Stimulated activated CD4-positive, alpha-beta T cell treated with anti-CD3 and anti-CD28 coated beads, Interleukin-1b, Interleukin-23, amount 100 ng/mL, for 4 hours (primary cell): ENCODE measurements around the gene USP20.
"Not testable (repeated sequence)": the region's sequence is repeated elsewhere in the genome, so short reads cannot be mapped to it uniquely, and the experiment has no call there.

Experiments used
- DNase-seq, 2 donors: peaks; one replicate each; pipeline ENCODE4 v3.0.0-alpha.2; 2020; ENCODE audit warnings: low read depth in 2 of 2

Gene USP20

DNA sequence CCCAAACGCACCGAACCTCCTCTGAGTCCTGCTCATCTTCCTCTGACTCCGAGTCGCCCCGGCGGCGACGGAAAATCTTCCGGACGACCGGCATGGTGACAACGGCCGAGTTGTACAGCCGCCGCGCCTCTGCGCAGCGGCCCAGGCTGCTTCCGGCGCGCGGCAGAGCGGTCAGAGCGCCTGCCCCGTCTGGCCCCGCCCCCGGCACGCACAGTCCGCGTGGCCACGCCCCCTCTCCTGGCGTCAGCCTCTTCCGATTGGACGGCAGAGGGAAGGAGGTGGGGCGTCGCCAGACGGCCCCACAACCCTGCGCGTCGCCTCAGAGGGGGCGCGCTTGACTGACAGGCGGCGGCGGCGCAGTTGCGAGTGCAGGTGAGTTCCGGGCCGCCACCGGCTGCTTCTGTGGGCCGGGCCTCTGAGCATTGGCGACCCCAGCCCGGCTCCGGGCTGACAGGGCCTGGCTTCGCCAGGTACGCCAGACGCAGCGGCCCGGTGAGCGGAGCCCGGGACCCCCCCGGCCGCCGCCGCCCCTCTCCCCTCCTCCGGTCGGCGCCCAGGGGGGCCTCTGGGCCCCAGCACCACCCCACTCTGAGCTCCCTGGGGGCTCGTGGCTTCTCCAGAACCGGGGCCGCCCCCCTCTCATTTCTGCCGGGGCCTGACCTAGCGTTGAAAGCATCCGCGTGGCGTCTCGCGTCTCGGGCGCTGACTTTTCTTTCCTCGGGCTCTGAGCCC, at the start of gene USP20, which contains the start of gene C9orf78:
Gene USP20, plus strand, starts transcription at position 331 of the 732 bp plus-strand sequence. CDS start 17,098 bp downstream, outside the sequence.
Gene C9orf78, minus strand, starts transcription at position 148 of the 732 bp plus-strand sequence. Its CDS starts 54 bp downstream, at position 94.
- peak; percentile 95 to 98 for DNase-seq

DNA sequence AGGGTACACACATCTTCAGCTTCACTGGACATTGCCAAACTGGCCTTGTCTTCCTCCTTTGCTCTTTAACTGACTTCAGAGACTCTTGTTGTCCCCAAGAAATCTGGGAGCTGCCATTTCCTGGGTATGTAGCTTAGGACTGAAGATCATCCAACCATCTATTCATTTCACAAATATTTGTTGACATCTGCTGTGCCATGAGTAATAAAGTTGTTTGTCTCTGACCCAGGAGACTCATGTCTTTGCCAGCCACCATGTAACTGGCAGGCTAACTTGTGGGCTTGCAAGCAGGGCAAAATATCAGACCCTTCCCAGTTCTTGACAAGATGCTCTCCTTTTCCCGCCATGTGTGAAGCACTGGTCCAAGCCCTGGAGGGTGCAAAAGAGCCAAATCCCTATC, 49.4 kb upstream of the USP20 start:
- no peak for DNase-seq

DNA sequence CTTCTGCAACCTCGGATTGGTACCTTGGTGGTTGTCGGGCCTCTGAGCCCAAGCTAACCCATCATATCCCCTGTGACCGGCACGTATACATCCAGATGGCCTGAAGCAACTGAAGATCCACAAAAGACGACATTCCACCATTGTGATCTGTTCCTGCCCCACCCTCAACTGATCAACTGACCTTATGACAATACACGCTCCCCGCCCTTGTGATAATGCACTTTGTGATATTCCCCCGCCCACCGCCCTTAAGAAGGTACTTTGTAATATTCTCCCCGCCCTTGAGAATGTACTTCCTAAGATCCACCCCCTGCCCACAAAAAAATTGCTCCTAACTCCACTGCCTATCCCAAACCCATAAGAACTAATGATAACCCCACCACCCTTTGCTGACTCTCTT, 48.8 kb upstream of the USP20 start:
- DNase-seq = no peak

DNA sequence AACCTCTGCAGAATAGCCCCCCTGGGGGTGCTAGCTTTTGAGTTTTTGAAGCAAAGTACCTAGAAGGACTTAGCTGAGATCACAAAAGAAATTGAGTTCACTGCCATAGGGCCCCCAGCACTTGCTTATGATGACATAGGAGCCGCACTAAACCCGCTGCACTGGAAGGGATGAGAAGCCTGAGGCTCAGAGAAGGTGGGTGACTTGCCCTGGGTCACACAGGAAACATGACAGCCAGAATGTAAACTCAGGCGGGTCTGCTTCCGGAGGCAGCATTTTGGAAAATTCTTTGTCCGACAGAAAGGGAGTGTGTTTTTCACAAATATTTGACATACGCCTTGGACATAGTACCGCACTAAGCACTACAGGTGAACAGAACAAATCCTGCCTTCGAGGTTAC, 40.7 kb upstream of the USP20 start:
- DNase-seq = no peak

DNA sequence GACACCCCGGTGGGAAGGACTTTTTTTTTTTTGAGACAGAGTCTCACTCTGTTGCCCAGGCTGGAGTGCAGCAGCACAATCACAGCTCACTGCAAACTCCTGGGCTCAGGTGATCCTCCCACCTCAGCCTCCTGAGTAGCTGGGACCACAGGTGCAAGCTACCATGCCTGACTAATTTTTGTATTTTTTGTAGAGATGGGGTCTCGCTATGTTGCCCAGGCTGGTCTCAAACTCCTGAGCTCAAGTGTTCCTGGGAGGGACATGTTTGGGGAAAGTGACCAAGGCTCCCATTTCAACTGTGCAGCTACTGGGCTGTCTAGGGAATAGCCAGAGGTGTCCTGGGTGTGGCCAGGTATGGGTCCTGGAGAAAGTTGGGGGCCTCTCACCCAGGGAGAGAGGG, 39.2 kb upstream of the USP20 start:
- not testable (repeated sequence) for DNase-seq

DNA sequence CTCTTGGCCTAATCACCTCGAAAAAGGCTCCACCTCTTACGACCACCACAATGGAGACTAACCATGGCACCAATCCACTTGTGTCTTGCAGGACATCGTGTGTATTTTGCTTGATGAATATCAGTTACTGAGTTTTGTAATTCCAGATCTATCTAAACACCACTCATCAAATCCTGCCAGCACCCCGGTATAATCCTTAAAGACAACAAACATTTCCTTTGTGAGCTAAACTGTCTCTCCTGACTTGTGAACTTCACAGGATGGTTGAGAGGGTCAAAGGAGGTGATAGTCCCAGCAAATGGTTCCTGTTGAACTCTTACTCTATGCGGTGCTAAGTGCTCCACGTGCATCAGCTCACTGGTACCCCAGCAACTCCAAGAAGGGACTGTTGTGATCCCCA, 36.3 kb upstream of the USP20 start:
- DNase-seq = no peak

DNA sequence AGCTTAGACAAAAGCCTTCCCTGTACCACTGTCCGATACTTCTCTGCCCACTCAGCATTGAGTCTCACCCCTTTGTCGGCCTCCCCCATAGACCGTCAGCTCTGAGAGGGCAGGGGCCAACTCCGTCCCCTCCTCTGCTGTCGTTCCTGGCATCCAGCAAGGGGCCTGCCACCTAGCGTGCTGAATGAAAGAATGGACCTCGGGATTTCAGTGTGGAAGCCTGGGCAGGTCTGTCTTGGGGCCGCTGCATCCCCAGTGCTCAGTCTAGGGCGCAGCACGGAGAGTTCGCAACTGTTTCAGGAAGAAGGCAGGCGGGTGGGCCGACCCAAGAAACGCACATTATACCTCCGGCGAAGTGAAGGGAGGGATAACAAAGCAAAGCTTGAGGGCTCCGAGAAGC, 33.8 kb upstream of the USP20 start:
- no peak for DNase-seq

DNA sequence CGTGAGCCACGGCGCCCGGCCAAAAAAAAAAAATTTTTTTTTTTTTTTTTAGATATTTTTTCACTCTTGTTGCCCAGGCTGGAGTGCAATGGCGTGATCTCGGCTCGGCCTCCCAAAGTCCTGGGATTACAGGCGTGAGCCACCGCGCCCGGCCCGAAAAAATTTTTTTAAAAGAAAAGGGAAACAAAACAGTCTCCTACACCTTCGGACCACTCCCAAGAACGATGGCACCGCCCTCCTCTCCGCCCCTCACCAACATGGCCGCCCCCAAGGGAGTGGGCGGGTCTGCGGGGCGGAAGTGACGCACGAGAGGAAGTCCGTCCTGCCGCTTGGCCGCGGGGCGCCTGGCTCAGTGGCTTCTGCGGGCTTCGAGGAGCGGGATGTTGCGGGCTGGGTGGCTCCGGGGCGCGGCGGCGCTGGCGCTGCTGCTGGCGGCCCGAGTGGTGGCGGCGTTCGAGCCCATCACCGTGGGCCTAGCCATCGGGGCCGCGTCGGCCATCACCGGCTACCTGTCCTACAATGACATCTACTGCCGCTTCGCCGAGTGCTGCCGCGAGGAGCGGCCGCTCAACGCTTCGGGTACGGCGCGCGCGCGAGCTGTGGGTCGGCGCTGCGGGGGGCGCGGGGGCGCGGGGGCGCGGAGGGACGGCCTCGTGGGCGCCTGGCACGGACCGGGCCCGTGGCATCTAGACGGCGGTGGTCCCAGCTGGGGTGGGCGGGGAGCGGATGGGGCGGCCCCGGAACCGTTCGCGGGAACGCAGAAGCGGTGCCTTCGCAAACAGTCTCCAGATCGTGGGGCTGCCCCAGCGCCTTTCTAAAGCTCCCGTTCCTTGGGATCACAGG, 32.2 kb upstream of the USP20 start, which contains the start of gene TOR1B:
Gene TOR1B, plus strand, starts transcription at position 352 of the 843 bp plus-strand sequence. Its CDS starts 29 bp downstream, at position 381.
- peak; percentile 92 to 93 for DNase-seq

DNA sequence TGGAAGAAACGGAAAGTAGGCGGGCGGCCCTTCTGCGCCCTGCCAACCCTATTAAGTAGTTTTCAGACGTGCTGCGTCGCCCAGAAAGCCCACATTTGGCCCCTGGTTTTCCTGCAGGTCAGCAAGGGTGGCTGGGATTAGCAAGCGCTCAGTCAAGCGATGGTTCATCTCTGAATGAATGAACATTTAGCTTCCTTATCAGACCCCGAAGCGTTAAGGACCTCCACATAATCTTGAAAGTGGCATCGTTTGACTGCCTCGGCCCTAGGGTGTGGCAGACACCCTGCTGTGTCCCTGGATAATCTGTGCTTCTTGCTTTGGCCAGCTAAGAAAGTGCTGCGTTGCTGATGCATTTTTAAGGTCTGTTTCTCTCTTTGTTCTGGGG, 31.6 kb upstream of the USP20 start:
- no peak for DNase-seq

DNA sequence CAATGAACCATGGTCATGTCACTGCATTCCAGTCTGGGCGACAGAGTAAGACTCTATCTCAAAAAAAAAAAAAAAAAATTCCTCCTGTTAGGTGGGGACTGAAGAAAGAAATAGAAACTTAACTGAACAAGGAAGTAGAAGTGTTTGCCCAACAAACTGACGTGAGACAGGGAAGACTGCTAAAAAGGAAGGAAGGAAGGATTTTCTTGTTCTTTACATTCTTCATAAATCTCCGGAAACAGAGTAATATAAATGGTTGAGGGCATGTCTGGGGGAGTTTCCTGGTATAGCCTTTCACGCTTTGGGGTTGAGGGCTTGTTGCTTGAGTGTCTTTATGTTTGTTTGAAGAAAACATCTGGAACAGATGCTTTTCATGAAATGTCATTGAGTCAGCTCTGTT, 29.2 kb upstream of the USP20 start:
- DNase-seq = no peak

DNA sequence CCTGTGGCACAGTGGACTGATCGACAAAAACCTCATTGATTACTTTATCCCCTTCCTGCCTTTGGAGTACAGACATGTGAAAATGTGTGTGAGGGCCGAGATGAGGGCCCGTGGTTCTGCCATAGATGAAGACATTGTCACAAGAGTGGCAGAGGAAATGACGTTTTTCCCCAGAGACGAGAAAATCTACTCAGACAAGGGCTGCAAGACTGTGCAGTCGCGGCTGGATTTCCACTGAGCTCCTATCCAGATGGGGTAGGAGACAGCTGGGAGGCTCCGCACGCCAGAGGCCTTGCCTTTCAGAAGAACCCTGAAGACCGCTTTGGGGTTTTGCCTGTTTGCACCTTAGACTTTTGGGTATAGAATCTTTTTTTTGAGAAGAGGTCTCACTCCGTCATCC, 25.9 kb upstream of the USP20 start:
- DNase-seq = no peak

DNA sequence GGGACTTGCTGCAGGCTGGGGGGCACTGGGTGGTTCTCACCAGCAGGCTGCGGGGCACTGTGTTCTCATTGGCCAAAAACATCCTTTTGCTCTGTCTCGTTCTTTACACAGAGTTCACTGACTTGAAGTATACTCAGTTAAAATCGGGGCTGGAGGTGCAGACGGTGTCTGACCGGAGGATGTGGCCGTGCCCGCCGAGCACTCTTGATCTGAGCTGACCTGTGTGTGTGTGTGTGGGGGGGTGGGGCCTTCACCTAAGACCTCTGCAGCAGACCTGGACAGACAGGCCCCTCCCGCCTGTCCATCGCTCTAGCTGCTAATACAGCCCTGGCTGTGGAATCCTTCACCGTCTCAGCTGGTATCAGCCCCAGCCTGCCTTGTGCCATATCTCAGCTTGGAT, 25.1 kb upstream of the USP20 start:
- no peak for DNase-seq

DNA sequence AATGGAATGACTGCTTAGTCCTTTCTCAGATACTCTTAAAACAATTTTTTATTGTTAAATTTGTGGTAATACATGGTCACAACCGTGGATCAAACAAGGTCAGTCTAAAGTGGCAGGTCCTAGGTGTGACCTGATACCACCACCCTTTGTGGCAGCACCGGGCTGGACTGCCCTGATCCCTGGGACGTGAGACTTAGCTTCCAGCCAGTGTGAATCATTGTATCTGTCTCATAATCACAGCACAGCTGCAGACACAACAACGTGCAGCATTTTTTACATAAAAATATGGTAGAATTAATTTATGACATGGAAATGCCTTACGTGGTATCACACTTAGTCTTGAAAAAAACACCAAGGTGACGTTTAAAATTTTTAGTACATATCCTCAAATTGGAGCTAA, 24.5 kb upstream of the USP20 start:
- DNase-seq = no peak

DNA sequence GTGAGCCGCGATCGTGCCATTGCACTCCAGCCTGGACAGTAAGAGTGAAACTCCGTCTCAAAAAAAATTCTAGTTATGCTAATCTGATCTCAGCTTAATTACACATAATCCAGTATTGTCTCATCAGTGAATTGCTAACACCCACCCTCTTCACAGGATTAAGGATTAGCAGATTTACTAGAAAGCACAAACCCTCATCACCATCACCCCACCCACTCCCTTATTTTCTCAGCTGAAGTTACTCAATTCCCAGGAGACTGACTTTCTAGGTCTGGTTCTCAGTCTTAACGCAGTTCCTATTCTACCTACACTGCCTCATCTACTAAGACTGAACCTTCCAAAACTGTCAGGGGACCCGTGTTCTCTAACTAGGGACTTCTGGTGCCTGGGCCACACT, 23.3 kb upstream of the USP20 start:
- no peak for DNase-seq

DNA sequence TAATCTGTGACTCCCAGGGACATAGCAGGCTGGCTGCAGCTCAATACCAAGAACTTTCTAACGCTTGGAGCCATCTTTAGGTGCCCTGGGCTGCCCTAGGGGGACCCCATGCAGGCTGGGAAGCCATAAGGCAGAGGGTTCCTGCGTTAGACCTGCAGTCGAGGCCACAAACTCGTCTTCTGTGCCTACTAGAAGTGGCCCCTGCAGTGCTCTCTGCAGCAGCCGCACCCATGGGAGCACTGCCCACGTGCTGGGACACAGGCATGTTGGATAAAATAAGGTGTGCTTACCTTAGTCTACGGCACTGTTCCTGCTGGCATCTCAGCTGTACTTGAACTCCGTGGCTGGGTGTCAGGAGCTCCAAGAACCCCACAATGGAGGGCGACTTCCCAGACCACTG, 22.9 kb upstream of the USP20 start:
- DNase-seq = no peak

DNA sequence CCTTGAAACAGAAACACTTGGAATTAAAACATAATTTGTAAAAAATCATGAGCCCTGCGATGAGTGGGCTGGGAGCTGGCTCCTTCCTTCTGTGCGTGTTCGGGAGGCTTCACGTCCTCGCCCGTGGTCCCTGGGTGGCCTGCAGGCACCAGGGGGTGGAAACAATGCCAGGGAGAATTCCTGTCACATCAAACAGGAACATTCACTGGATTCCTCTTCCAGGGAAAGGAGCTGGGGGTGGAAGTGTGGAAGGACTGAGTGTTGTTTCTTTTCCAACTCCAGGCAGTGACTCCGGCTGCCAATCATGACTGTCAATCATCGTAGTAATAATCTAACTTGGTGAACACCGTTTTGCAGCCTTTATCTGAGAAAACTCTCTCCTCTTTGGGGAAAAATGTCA, 21.6 kb upstream of the USP20 start:
- DNase-seq = no peak

DNA sequence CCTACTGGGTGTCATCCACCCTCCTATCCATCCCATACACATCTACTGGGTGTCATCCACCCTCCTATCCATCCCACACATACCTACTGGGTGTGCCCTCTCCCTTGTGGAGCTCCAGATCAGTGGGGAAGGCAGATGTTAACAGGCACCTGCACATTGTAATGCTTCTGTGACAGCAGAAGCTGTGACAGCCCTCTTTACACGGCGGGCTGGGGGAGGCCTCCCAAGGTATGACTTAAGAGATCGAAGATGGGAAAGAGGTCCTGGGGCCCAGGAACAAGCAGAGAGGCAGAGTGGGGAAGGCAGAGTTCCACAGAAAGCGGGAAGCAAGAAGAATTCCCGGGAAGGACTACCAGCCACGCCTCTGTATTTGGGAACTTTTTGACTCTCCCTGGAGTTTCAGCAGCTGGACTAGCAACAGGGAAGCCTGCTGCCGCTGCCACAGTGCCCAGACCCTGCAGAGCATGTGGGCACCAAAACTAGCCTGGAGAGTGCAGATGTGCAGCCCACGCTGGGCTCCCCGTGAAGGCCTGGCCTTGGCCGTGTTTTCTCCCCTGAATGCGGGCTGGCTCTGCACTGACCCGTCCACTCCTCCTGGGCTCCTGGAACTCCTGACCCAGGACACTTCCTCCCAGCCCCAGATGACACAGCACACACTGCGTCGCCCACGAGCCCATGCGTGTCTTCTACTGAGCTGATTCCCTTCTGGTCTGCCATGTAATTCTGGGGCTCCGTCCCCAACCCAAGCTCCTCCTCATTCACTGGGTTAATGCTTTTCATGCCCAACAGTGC, 20.6 kb upstream of the USP20 start:
- no peak for DNase-seq

DNA sequence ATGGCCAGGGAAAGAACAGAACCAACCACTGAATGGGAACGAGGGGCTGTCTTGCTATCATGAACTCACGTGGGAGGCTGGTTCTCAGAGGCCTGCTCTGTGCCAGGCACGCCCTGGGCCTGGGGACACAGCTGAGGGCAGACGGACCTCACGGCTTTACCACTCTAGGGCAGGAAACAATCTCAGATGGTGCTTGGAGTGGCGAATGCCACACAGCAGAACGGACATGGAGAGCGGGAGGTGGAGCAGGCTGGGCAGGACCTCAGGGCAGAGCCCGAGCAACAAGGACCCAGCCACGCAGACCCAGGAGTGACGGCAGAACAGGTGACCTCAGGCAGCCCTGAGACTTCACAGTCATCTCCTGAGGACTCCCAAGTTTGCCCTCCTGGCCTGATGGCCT, 20.0 kb upstream of the USP20 start:
- DNase-seq = no peak

DNA sequence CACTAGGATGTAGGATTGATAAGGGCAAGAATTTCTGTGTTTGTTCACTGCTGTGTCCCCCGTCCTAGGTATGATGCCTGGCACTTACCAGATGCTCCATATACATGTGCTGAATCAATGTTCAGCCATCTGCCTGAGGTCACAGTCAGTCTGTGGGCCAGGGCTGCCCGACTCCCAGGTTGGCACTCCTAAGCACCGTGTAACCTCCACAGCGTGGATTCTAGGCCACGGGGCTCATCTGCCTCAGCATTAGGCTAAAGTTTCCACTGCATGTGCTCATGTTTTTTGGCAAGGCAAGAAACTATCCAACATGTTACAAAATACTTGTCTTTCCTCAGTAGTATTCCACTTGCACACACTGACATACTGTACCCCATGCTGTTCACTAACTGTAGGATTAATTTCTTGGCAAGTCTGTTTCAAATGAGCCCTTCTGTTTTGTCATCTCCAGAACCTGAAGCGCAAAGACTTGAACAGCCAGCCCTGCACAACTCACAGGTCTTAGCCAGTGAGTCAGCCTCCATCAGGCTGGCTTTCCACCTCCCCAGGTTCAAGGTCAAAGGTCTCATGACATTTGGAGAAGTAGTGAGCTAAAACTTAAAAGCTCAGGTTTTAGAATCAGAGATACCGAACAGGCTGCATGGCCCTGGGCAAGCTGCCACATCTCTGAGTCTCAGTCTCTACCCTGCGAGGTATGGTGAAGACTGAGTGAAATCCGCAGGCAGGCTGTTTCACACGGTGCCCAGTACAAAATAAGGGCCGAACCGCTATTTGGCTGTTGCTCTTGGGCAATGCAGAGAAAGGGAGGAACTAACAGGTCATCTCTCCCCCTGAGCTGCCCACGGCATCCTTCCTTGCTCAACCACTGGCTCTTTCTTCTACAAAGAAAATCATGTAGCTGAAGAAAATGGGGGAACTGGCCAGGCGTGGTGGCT, 18.5 kb upstream of the USP20 start:
- DNase-seq = no peak

DNA sequence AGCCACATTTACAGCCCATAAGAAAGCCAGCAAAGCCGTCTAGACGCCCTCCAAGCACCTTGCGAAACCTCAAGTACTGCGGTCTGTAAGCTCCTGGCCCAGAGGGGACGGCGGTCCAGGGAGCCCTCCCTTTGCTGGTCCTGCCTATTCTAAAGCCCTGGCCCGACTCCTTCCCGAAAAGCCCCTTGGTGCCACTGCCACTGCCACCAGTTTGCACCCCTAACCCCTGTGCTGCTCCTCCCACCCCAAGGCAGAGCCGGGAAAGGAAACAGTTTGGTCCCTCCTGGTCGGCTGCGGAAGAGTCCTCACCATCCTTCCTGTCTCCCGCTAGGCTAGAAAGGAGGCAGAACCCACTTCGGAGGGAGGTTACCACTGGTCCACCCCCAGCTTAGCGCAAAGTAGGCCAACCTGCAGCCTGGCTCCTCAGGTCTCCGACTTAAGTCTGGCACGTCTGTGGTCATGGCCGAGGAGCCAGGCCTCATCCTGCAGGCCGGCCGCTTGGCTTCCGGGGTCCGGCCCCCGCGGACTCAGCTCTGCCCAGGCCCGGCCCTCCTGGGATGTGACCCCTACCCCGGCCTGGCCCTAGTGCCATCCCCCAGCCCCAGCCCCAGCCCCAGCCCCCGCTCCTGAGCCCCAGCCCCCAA, 12.2 kb upstream of the USP20 start:
- no peak for DNase-seq

DNA sequence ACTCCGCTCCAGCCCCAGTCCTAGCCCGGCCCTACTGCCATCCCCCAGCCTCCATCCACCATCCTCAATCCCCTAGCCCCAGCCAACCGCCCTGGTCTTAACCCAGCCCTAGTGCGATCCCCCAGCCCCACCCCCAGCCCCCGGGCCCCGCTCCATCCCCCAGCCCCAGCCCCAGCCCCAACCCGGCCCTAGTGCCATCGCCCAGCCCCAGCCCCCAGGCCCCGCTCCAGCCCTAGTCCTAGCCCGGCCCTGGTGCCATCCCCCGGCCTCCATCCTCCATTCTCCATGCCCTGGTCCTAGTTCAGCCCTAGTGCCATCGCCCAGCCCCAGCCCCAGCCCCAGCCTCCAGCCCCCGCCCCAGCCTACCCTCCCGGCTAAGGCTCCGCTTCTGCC, 11.7 kb upstream of the USP20 start:
- no peak for DNase-seq
